Psoas muscle (tissue), 8 donors: ENCODE measurements around the gene APOL3. TPM values are rescaled to one million over a fixed set of nuclear protein-coding genes. Genes with fewer than 3 reads are reported as not detected.

Experiments
- ATAC-seq, 4 donors: fragments of 200-7000 bp; cut with Tn5 transposase; one replicate each; pipeline ENCODE4 v1.9.1; 2020; ENCODE audit warnings: moderate library complexity in 3 of 4, mild to moderate bottlenecking in 2 of 4
- DNase-seq, 2 donors: peaks; one replicate each; pipeline ENCODE4 v3.0.0-alpha.2; 2020
- H3K27ac ChIP-seq: fragments of 200-600 bp; one replicate; pipeline ENCODE4 v1.8.0; 2022
- H3K27me3 ChIP-seq, 3 donors: fragments of 200-600 bp in 1 of 3; one replicate each; pipeline versions ENCODE4 v1.6.1 to v1.8.0; 2013 to 2022; ENCODE audit warnings: low read length in 2 of 3, mild to moderate bottlenecking in 2 of 3, moderate library complexity in 1 of 3; ENCODE audit not compliant: insufficient read depth in 3 of 3
- H3K36me3 ChIP-seq, 2 donors: fragments of 200-600 bp in 1 of 2; one replicate each; pipeline versions ENCODE4 v1.6.1 to v1.8.0; 2013 to 2022; ENCODE audit warnings: low read depth in 1 of 2, mild to moderate bottlenecking in 1 of 2, moderate library complexity in 1 of 2; ENCODE audit not compliant: insufficient read depth in 1 of 2
- H3K4me1 ChIP-seq: fragments of 200-600 bp; one replicate; pipeline ENCODE4 v1.8.0; 2022
- H3K4me3 ChIP-seq: fragments of 200-600 bp; one replicate; pipeline ENCODE4 v1.8.0; 2022; ENCODE audit warnings: mild to moderate bottlenecking
- H3K9me3 ChIP-seq: fragments of 200-600 bp; one replicate; pipeline ENCODE4 v1.8.0; 2022
- CTCF ChIP-seq: fragments of 200-600 bp; IDR thresholded peaks from one replicate; pipeline ENCODE4 v1.8.0; 2022; ENCODE audit warnings: antibody characterized with exemption
- WGBS, 3 donors: extraction: QIAGEN DNeasy Blood & Tissue Kit; methylation state at CpG; one replicate each; pipeline versions ENCODE4 v1.1.6 to v1.1.7; 2013; 5-methylcytosine and 5-hydroxymethylcytosine counted together
- intact Hi-C, 2 donors: fragments of 100-400 bp; cut with DNase I; formaldehyde crosslinking; loops; one replicate each; pipeline versions ENCODE4 v1.11.0 to v1.14.2; 2022
- polyA plus RNA-seq, 3 donors: library from polyadenylated mRNA; stranded (reverse); fragments of 200-250 nt; gene quantifications; one replicate each; pipeline ENCODE4 v1.2.3, GENCODE V29; 2013
- total RNA-seq, 4 donors: library from RNA; stranded (reverse); fragmentation: NEBNext Ultra II Directional in 2 of 4; extraction: Animal tissue kit (Norgen Biotek cat#: 25700) in 2 of 4; gene quantifications; one replicate each; pipeline versions ENCODE4 v1.2.1 to v1.2.4, GENCODE V29; 2021 to 2023
- donor health status: healthy with polysubstance abuse.
- donor health status: DM: no; HTN: no; CAD: no; lungs with moderate emphysema.
- donor health status: Bipolar disorder and iron deficiency.
- donor health status: healthy.
- donor health status: DM: yes; HTN: yes; CAD: no.
- donor health status: DM: no; HTN: no; CAD: no.
- donor health status: DM: no; HTN: no; CAD: no.
- donor health status: DM: yes; HTN: yes; CAD: no.

Gene APOL3
- total and polyA plus RNA-seq, 7 donors: 11.1 to 24.1 (median 15.3) TPM

DNA sequence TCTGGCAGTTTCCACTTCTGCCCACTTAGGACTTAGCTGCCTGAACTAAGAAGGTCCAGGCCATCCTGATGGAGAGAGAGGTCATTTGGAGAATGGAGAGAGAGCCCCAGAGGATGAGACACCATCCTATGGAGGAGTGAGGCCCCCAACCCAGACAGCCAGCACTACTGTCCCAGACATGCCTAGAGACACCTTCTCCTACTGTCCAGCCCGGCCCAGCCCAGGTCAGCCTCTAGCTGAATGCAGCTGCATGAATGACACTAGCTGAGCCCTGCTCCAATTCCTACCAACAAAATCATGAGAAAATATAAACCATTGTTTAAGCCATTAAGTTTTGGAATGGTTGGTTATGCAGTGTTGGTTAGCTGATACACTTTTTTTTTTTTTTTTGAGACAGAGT is 47.4 kb downstream of the APOL3 start:
- no peaks in the 10 kb centered on the region for H3K27me3 ChIP-seq
- ATAC-seq (no peak), DNase-seq (no peak)
- 87 to 92% (median 91%) methylated on average over 1 of the region's 1 CpG for WGBS, 3 donors
- H3K4me3 ChIP-seq: no peak overlapping the region
- no peak overlapping the region for H3K27ac ChIP-seq
- H3K36me3 ChIP-seq: no peaks in the 10 kb centered on the region
- intact Hi-C loops: no loop called here
- H3K9me3 ChIP-seq: no peaks in the 10 kb centered on the region
- TF ChIP-seq CTCF: no peak
- H3K4me1 ChIP-seq: no peaks in the 10 kb centered on the region

- Histone ChIP-seq H3K4me1 (no peaks in the 10 kb centered on the region), H3K4me3 (no peak overlapping the region), H3K36me3 (no peaks in the 10 kb centered on the region), H3K9me3 (no peaks in the 10 kb centered on the region), H3K27ac (no peak overlapping the region), H3K27me3 (no peaks in the 10 kb centered on the region)
- DNase-seq (peak in 1 of 2 donors; percentile 18), ATAC-seq (no peak)
- intact Hi-C loops: no loop called here
- no peak for TF ChIP-seq CTCF
- WGBS, 3 donors: 68 to 86% (median 75%) methylated on average over 6 of the region's 6 CpGs
These were observed 49.2 kb downstream of the APOL3 start for GRCh38 chr22:36111316-36111715.

GRCh38 chr22:36110306-36110881 is 50.2 kb downstream of the APOL3 start:
- no peaks in the 10 kb centered on the region for H3K27me3 ChIP-seq
- no peak overlapping the region for H3K27ac ChIP-seq
- H3K36me3 ChIP-seq: no peaks in the 10 kb centered on the region
- intact Hi-C loops: no loop called here
- H3K4me3 ChIP-seq: no peak overlapping the region
- DNase-seq (peak in 1 of 2 donors; percentile 43), ATAC-seq (no peak)
- WGBS, 3 donors: 21 to 32% (median 24%) methylated on average over 11 to 15 of the region's 15 CpGs
- H3K9me3 ChIP-seq: no peaks in the 10 kb centered on the region
- no peak for TF ChIP-seq CTCF
- no peaks in the 10 kb centered on the region for H3K4me1 ChIP-seq

DNA sequence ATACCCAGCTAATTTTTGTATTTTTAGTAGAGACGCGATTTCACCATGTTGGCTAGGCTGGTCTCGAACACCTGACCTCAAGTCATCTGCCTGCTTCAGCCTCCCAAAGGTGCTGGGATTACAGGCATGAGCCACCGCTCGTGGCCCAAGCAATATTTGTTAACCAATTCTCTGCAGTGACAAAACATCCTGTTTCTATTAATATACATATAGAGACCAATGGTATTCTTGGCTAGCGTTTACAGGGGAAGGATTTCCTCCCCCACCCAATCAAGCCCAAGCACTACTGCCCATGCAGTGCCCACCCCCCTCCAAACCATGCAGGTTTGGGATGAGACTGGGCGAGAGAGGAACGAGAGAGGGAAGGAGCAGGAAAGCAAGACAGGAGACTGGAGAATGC is 53.1 kb downstream of the APOL3 start:
- ATAC-seq: no peak
- 57 to 61% (median 59%) methylated on average over 8 of the region's 8 CpGs for WGBS, 3 donors
- Histone ChIP-seq H3K27ac (no peak overlapping the region), H3K4me3 (no peak overlapping the region), H3K4me1 (no peaks in the 10 kb centered on the region), H3K9me3 (no peaks in the 10 kb centered on the region), H3K36me3 (no peaks in the 10 kb centered on the region), H3K27me3 (no peaks in the 10 kb centered on the region)
- TF ChIP-seq CTCF: no peak
- intact Hi-C loops: no loop called here
- DNase-seq: no peak

DNA sequence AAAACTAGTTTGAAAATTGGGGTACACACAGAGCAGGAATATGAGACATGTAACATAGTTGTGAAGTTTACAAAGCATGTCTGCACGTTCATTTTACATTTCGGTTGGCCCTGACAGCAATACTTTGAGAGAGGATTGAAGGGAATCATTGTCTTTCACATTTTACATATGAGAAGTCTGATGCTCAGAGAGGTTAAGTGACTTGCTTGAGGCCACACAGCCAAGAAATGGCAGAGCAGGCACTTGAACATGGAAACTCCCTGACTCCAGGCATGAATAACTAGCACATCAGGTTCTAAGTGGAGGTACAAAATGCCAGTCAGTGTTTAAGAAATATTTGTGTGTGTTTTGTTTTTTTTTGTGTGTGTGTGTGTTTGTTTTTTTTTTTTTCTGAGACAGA is 53.6 kb downstream of the APOL3 start:
- Histone ChIP-seq H3K27me3 (no peaks in the 10 kb centered on the region), H3K4me3 (no peak overlapping the region), H3K36me3 (no peaks in the 10 kb centered on the region), H3K27ac (no peak overlapping the region), H3K9me3 (no peaks in the 10 kb centered on the region), H3K4me1 (no peaks in the 10 kb centered on the region)
- no peak for TF ChIP-seq CTCF
- WGBS, 3 donors: 88 to 95% (median 93%) methylated on average over 2 of the region's 2 CpGs
- intact Hi-C loops: no loop called here
- no peak for DNase-seq
- no peak for ATAC-seq
